SJCRH30 (cell line): ENCODE data around the gene OGFR. TPM values are rescaled to one million over a fixed set of nuclear protein-coding genes. Genes with fewer than 3 reads are reported as not detected.

Source experiments
- DNase-seq, 2 experiments: peaks; one replicate each; pipeline ENCODE4 v3.0.0-alpha.2; 2015 to 2020
- H3K27ac ChIP-seq: fragments of 250-450 bp; sonication (Bioruptor Pico); 2 replicates; pipeline ENCODE4 v1.5.1; 2020; ENCODE audit warnings: mild to moderate bottlenecking, moderate library complexity
- H3K27me3 ChIP-seq: fragments of 250-450 bp; sonication (Bioruptor Pico); 2 replicates; pipeline ENCODE4 v1.5.1; 2020; ENCODE audit warnings: mild to moderate bottlenecking, moderate library complexity
- H3K36me3 ChIP-seq: fragments of 250-450 bp; sonication (Bioruptor Pico); 2 replicates; pipeline ENCODE4 v1.5.1; 2020; ENCODE audit warnings: mild to moderate bottlenecking, moderate library complexity
- H3K4me1 ChIP-seq: fragments of 250-450 bp; sonication (Bioruptor Pico); 2 replicates; pipeline ENCODE4 v1.5.1; 2020; ENCODE audit warnings: mild to moderate bottlenecking, moderate library complexity
- H3K4me3 ChIP-seq: fragments of 250-450 bp; sonication (Bioruptor Pico); 2 replicates; pipeline ENCODE4 v1.5.1; 2020; ENCODE audit warnings: mild to moderate bottlenecking, moderate library complexity
- H3K9me3 ChIP-seq: fragments of 250-450 bp; sonication (Bioruptor Pico); replicated peaks from 2 replicates; pipeline ENCODE4 v1.5.1; 2020; ENCODE audit warnings: mild to moderate bottlenecking, moderate library complexity
- total RNA-seq: library from RNA; depleted of rRNA; stranded (reverse); fragments of >200 nt; shearing (Covaris generic); gene quantifications from 2 replicates; pipeline ENCODE4 v1.2.3, GENCODE V29; 2014

OGFR gene
- total RNA-seq, 1 experiment from 2014 or later: 49.0 TPM

GRCh38 chr20:62785393-62785792, 19.2 kb upstream of the OGFR start:
- Histone ChIP-seq H3K4me1 (peaks cover 14% of the 10 kb centered on the region), H3K27me3 (peaks cover 45% of the 10 kb centered on the region), H3K36me3 (no peaks in the 10 kb centered on the region), H3K4me3 (no peak overlapping the region), H3K27ac (no peak overlapping the region), H3K9me3 (no peaks in the 10 kb centered on the region)
- DNase-seq: peak in 1 of 2 experiments; percentile 53

- Histone ChIP-seq H3K9me3 (no peaks in the 10 kb centered on the region), H3K27ac (no peak overlapping the region), H3K4me3 (peak overlapping the region; percentile 28), H3K4me1 (peaks cover 14% of the 10 kb centered on the region), H3K27me3 (peaks cover 45% of the 10 kb centered on the region), H3K36me3 (no peaks in the 10 kb centered on the region)
- DNase-seq: peak; percentile 66 to 77
Measured at GRCh38 chr20:62786157-62786556, 18.5 kb upstream of the OGFR start.

GRCh38 chr20:62787321-62787720, 17.3 kb upstream of the OGFR start:
- DNase-seq: no peak
- Histone ChIP-seq H3K4me1 (peaks cover 22% of the 10 kb centered on the region), H3K9me3 (no peaks in the 10 kb centered on the region), H3K36me3 (no peaks in the 10 kb centered on the region), H3K4me3 (no peak overlapping the region), H3K27ac (no peak overlapping the region), H3K27me3 (peaks cover 39% of the 10 kb centered on the region)

- Histone ChIP-seq H3K36me3 (no peaks in the 10 kb centered on the region), H3K27ac (no peak overlapping the region), H3K4me1 (peaks cover 27% of the 10 kb centered on the region), H3K4me3 (no peak overlapping the region), H3K9me3 (no peaks in the 10 kb centered on the region), H3K27me3 (peaks cover 34% of the 10 kb centered on the region)
- no peak for DNase-seq
Measured at GRCh38 chr20:62787866-62788265, 16.8 kb upstream of the OGFR start.

- Histone ChIP-seq H3K9me3 (no peaks in the 10 kb centered on the region), H3K4me1 (peaks cover 31% of the 10 kb centered on the region), H3K27ac (no peak overlapping the region), H3K36me3 (no peaks in the 10 kb centered on the region), H3K4me3 (no peak overlapping the region), H3K27me3 (peaks cover 28% of the 10 kb centered on the region)
- DNase-seq: no peak
Measured at GRCh38 chr20:62788607-62789006, 16.0 kb upstream of the OGFR start.

- H3K36me3 ChIP-seq: no peaks in the 10 kb centered on the region
- H3K4me1 ChIP-seq: peaks cover 34% of the 10 kb centered on the region
- no peaks in the 10 kb centered on the region for H3K9me3 ChIP-seq
- DNase-seq: no peak
- H3K27ac ChIP-seq: no peak overlapping the region
- H3K27me3 ChIP-seq: peaks cover 19% of the 10 kb centered on the region
- no peak overlapping the region for H3K4me3 ChIP-seq
Measured at GRCh38 chr20:62790075-62790474, 14.6 kb upstream of the OGFR start.

- peaks cover 25% of the 10 kb centered on the region for H3K4me1 ChIP-seq
- H3K4me3 ChIP-seq: no peak overlapping the region
- H3K27me3 ChIP-seq: peaks cover 7% of the 10 kb centered on the region; the same call in 1 of the 2 replicates
- H3K27ac ChIP-seq: no peak overlapping the region
- H3K9me3 ChIP-seq: no peaks in the 10 kb centered on the region
- DNase-seq: peak; percentile 96 to 99
- no peaks in the 10 kb centered on the region for H3K36me3 ChIP-seq
Measured at GRCh38 chr20:62791301-62792181, 13.1 kb upstream of the OGFR start.

- 0 out of 2 replicates have a peak, but pooled peaks cover 4% of the 10 kb centered on the region for H3K27me3 ChIP-seq
- H3K4me1 ChIP-seq: peaks cover 26% of the 10 kb centered on the region
- DNase-seq: peak; percentile 57 to 65
- H3K27ac ChIP-seq: no peak overlapping the region
- H3K4me3 ChIP-seq: no peak overlapping the region
- H3K9me3 ChIP-seq: no peaks in the 10 kb centered on the region
- no peaks in the 10 kb centered on the region for H3K36me3 ChIP-seq
Measured at GRCh38 chr20:62792182-62792939, 12.3 kb upstream of the OGFR start.

- Histone ChIP-seq H3K4me1 (peaks cover 26% of the 10 kb centered on the region), H3K27ac (no peak overlapping the region)
Measured at GRCh38 chr20:62792940-62793756, 11.5 kb upstream of the OGFR start.

GRCh38 chr20:62793757-62794006, 11.0 kb upstream of the OGFR start:
- peak overlapping the region; percentile 30 for H3K4me3 ChIP-seq
- DNase-seq: no peak
- 0 out of 2 replicates have a peak, but pooled peaks cover 4% of the 10 kb centered on the region for H3K27me3 ChIP-seq
- peaks cover 4% of the 10 kb centered on the region for H3K36me3 ChIP-seq
- H3K27ac ChIP-seq: no peak overlapping the region
- no peaks in the 10 kb centered on the region for H3K9me3 ChIP-seq
- peaks cover 26% of the 10 kb centered on the region for H3K4me1 ChIP-seq

More at GRCh38 chr20:62792940-62793756, 11.5 kb upstream of the OGFR start:
- Histone ChIP-seq H3K27me3 (0 out of 2 replicates have a peak, but pooled peaks cover 4% of the 10 kb centered on the region), H3K9me3 (no peaks in the 10 kb centered on the region), H3K36me3 (no peaks in the 10 kb centered on the region), H3K4me3 (no peak overlapping the region)
- no peak for DNase-seq

GRCh38 chr20:62794007-62794724, 10.5 kb upstream of the OGFR start:
- H3K27ac ChIP-seq: peak overlapping the region; percentile 19; the same call in 1 of the 2 replicates
- peak; percentile 99 to 100 for DNase-seq

GRCh38 chr20:62795023-62795761, 9.4 kb upstream of the OGFR start:
- Histone ChIP-seq H3K27me3 (no peaks in the 10 kb centered on the region), H3K4me1 (peaks cover 26% of the 10 kb centered on the region), H3K9me3 (no peaks in the 10 kb centered on the region), H3K36me3 (peaks cover 19% of the 10 kb centered on the region), H3K4me3 (peak overlapping the region; percentile 72), H3K27ac (no peak overlapping the region; the same call in 1 of the 2 replicates)
- DNase-seq: peak; percentile 71 to 72

More at GRCh38 chr20:62794007-62794724, 10.5 kb upstream of the OGFR start:
- H3K4me3 ChIP-seq: peak overlapping the region; percentile 72
- H3K9me3 ChIP-seq: no peaks in the 10 kb centered on the region
- peaks cover 9% of the 10 kb centered on the region for H3K36me3 ChIP-seq
- H3K4me1 ChIP-seq: peaks cover 26% of the 10 kb centered on the region
- H3K27me3 ChIP-seq: 0 out of 2 replicates have a peak, but pooled peaks cover under 1% of the 10 kb centered on the region

- no peak for DNase-seq
- H3K4me3 ChIP-seq: peak overlapping the region; percentile 72
- H3K36me3 ChIP-seq: peaks cover 26% of the 10 kb centered on the region
- H3K27ac ChIP-seq: no peak overlapping the region; the same call in 1 of the 2 replicates
- H3K4me1 ChIP-seq: peaks cover 23% of the 10 kb centered on the region
- no peaks in the 10 kb centered on the region for H3K9me3 ChIP-seq
- H3K27me3 ChIP-seq: no peaks in the 10 kb centered on the region
Measured at GRCh38 chr20:62796699-62797491, 7.7 kb upstream of the OGFR start.
